ENCODE data around the gene FGG. TPM values are rescaled to one million over a fixed set of nuclear protein-coding genes. Genes with fewer than 3 reads are reported as not detected.

The FGG gene
- total and polyA plus RNA-seq, 2 experiments from 2014 or later = 1,415 to 1,531 TPM

GRCh38 chr4:154608361-154609252 is 3.8 kb downstream of the FGG start:
- TF ChIP-seq CTCF (IDR thresholded peaks at IDR 0.05; ENCODE audit: poor library complexity) = no peak
- no peak for TF ChIP-seq EZH2phosphoT487 (IDR thresholded peaks at IDR 0.05; ENCODE audit: low read depth, severe bottlenecking, unreplicated experiment)
- no peak for TF ChIP-seq EZH2 (IDR thresholded peaks at IDR 0.05; ENCODE audit: borderline replicate concordance)
- WGBS (ENCODE audit: low lambda C conversion rate, missing lambda C conversion rate) = 77% methylated on average over 3 of the region's 3 CpGs

GRCh38 chr4:154606728-154607723 is 5.4 kb downstream of the FGG start:
- H3K79me2 ChIP-seq = peaks cover 32% of the 10 kb centered on the region
- H2AFZ ChIP-seq = no peak overlapping the region
- no peak for TF ChIP-seq CTCF (IDR thresholded peaks at IDR 0.05; ENCODE audit: poor library complexity)
- no peak for TF ChIP-seq EZH2phosphoT487 (IDR thresholded peaks at IDR 0.05; ENCODE audit: low read depth, severe bottlenecking, unreplicated experiment)
- no peak for TF ChIP-seq EZH2 (IDR thresholded peaks at IDR 0.05; ENCODE audit: borderline replicate concordance)
- no peak overlapping the region for H3K27ac ChIP-seq
- H4K20me1 ChIP-seq (ENCODE audit: insufficient read depth, poor library complexity, severe bottlenecking) = no peaks in the 10 kb centered on the region
- no peak overlapping the region for H3K4me3 ChIP-seq
- 83% methylated on average over 6 of the region's 6 CpGs for whole genome bisulfite sequencing (ENCODE audit: low lambda C conversion rate, missing lambda C conversion rate)
- H3K4me2 ChIP-seq = peak overlapping the region; percentile 63
- no peaks in the 10 kb centered on the region for H3K9me3 ChIP-seq (ENCODE audit: low read depth)
- no peaks in the 10 kb centered on the region for H3K9me2 ChIP-seq (replicated peaks; ENCODE audit: insufficient read depth)
- no peaks in the 10 kb centered on the region for H3K36me3 ChIP-seq (replicated peaks; ENCODE audit: insufficient read depth, low read depth)
- no peaks in the 10 kb centered on the region for H3K27me3 ChIP-seq
- no peak for DNase-seq (ENCODE audit: low spot score)
- H3K4me1 ChIP-seq (ENCODE audit: insufficient read depth) = no peaks in the 10 kb centered on the region

More at GRCh38 chr4:154608361-154609252, 3.8 kb downstream of the FGG start:
- H3K36me3 ChIP-seq (replicated peaks; ENCODE audit: insufficient read depth, low read depth) = no peaks in the 10 kb centered on the region
- H3K9me3 ChIP-seq (ENCODE audit: low read depth) = no peaks in the 10 kb centered on the region
- no peak for DNase-seq (ENCODE audit: low spot score)
- H2AFZ ChIP-seq = no peak overlapping the region
- no peaks in the 10 kb centered on the region for H3K27me3 ChIP-seq
- no peaks in the 10 kb centered on the region for H3K9me2 ChIP-seq (replicated peaks; ENCODE audit: insufficient read depth)
- peaks cover 32% of the 10 kb centered on the region for H3K79me2 ChIP-seq
- H4K20me1 ChIP-seq (ENCODE audit: insufficient read depth, poor library complexity, severe bottlenecking) = no peaks in the 10 kb centered on the region
- H3K4me2 ChIP-seq = peak overlapping the region; percentile 63
- peaks cover 4% of the 10 kb centered on the region for H3K4me1 ChIP-seq (ENCODE audit: insufficient read depth)
- peak overlapping the region; percentile 5 for H3K4me3 ChIP-seq
- no peak overlapping the region for H3K27ac ChIP-seq

GRCh38 chr4:154604696-154605200 is 7.7 kb downstream of the FGG start:
- H3K9me2 ChIP-seq (replicated peaks; ENCODE audit: insufficient read depth) = no peaks in the 10 kb centered on the region

More at GRCh38 chr4:154604696-154605200, 7.7 kb downstream of the FGG start:
- Histone ChIP-seq H3K9me3 (ENCODE audit: low read depth) (no peaks in the 10 kb centered on the region), H2AFZ (no peak overlapping the region), H3K4me1 (ENCODE audit: insufficient read depth) (no peaks in the 10 kb centered on the region), H3K79me2 (peaks cover 11% of the 10 kb centered on the region), H3K36me3 (replicated peaks; ENCODE audit: insufficient read depth, low read depth) (no peaks in the 10 kb centered on the region), H3K4me3 (no peak overlapping the region), H3K4me2 (peak overlapping the region; percentile 63), H3K27me3 (no peaks in the 10 kb centered on the region), H3K27ac (no peak overlapping the region), H4K20me1 (ENCODE audit: insufficient read depth, poor library complexity, severe bottlenecking) (no peaks in the 10 kb centered on the region)
- TF ChIP-seq CTCF (IDR thresholded peaks at IDR 0.05; ENCODE audit: poor library complexity) = no peak
- TF ChIP-seq EZH2phosphoT487 (IDR thresholded peaks at IDR 0.05; ENCODE audit: low read depth, severe bottlenecking, unreplicated experiment) = no peak
- no peak for TF ChIP-seq EZH2 (IDR thresholded peaks at IDR 0.05; ENCODE audit: borderline replicate concordance)
- no peak for DNase-seq (ENCODE audit: low spot score)
- 75% methylated on average over 4 of the region's 4 CpGs for WGBS (ENCODE audit: low lambda C conversion rate, missing lambda C conversion rate)
